ENCODE results near the gene MTURN.

The MTURN gene

GRCh38 chr7:30178748-30179436 lies 44.1 kb downstream of the MTURN start:
- Mint-ChIP-seq H3K36me3 (ENCODE audit: low read depth) (no peaks in the 10 kb centered on the region), H3K27ac (no peak overlapping the region), H3K4me1 (peaks cover 44% of the 10 kb centered on the region), H3K4me3 (no peak overlapping the region), H3K27me3 (ENCODE audit: low read depth) (no peaks in the 10 kb centered on the region), H3K9me3 (peaks cover 3% of the 10 kb centered on the region)
- no peak for TF ChIP-seq CTCF (IDR thresholded peaks at IDR 0.05; ENCODE audit: unreplicated experiment in 3 of 3)

- Mint-ChIP-seq H3K27ac (no peak overlapping the region), H3K36me3 (ENCODE audit: low read depth) (no peaks in the 10 kb centered on the region), H3K27me3 (ENCODE audit: low read depth) (no peaks in the 10 kb centered on the region), H3K9me3 (peaks cover 3% of the 10 kb centered on the region), H3K4me3 (no peak overlapping the region), H3K4me1 (peaks cover 27% of the 10 kb centered on the region)
- TF ChIP-seq CTCF (IDR thresholded peaks at IDR 0.05; ENCODE audit: unreplicated experiment in 3 of 3): no peak
These were observed 45.9 kb downstream of the MTURN start for GRCh38 chr7:30180718-30181117.

- Mint-ChIP-seq H3K27me3 (ENCODE audit: low read depth) (no peaks in the 10 kb centered on the region), H3K27ac (no peak overlapping the region), H3K4me1 (peaks cover 24% of the 10 kb centered on the region), H3K36me3 (ENCODE audit: low read depth) (no peaks in the 10 kb centered on the region), H3K9me3 (peaks cover 3% of the 10 kb centered on the region), H3K4me3 (no peak overlapping the region)
- no peak for TF ChIP-seq CTCF (IDR thresholded peaks at IDR 0.05; ENCODE audit: unreplicated experiment in 3 of 3)
These were observed 46.4 kb downstream of the MTURN start for GRCh38 chr7:30181211-30181610.

DNA sequence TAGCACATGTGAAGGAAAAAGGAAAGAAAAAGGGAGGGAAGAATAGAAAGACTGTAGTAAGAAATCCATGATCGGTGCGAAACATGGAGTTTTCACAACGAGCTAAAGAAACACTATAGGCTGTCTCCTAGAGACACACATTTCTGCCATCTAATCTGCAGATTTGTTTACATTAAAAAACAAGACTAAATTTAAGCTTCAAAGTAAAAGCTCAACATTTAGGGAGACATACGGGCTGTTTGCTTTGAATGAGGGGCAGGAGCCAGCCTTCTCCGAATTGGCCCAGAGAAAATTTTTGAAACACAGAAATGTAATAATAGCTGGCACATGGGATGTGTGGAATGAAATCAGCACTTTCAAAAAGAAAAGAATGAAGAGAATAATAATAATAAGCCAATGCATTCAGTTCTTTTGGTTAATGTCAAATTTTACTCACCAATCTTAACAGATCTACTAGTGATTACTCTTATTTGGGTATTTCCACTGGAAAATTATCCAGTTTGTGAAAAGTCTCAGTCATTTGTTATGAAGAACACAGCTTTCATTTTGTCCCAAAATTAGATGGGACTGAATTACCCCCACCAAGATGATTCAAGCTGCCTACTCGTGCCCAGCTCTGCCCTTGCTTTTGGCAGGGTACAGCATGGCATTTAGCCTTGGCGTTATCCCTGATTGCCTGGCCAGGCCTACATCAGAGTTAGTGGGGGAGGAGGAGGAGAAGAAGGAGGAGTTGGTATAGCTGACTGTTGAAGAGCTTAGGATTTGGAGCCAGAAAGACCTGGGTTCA lies 47.1 kb downstream of the MTURN start:
- Mint-ChIP-seq H3K9me3 (peaks cover 10% of the 10 kb centered on the region), H3K36me3 (ENCODE audit: low read depth) (no peaks in the 10 kb centered on the region), H3K27ac (no peak overlapping the region), H3K4me1 (peaks cover 20% of the 10 kb centered on the region), H3K27me3 (ENCODE audit: low read depth) (no peaks in the 10 kb centered on the region), H3K4me3 (no peak overlapping the region)
- no peak for TF ChIP-seq CTCF (IDR thresholded peaks at IDR 0.05; ENCODE audit: unreplicated experiment in 3 of 3)

- H3K27me3 Mint-ChIP-seq (ENCODE audit: low read depth): no peaks in the 10 kb centered on the region
- H3K4me1 Mint-ChIP-seq: peaks cover 14% of the 10 kb centered on the region
- H3K4me3 Mint-ChIP-seq: no peak overlapping the region
- H3K9me3 Mint-ChIP-seq: peaks cover 14% of the 10 kb centered on the region
- H3K36me3 Mint-ChIP-seq (ENCODE audit: low read depth): peaks cover under 1% of the 10 kb centered on the region
- H3K27ac Mint-ChIP-seq: no peak overlapping the region
- TF ChIP-seq CTCF (IDR thresholded peaks at IDR 0.05; ENCODE audit: unreplicated experiment in 3 of 3): no peak
These were observed 48.0 kb downstream of the MTURN start for GRCh38 chr7:30182814-30183213.

Data from nephron (organoid).